ENCODE results near the gene MT1E. TPM values are rescaled to one million over a fixed set of nuclear protein-coding genes. Genes with fewer than 3 reads are reported as not detected.
"Not testable (repeated sequence)": the region's sequence is repeated elsewhere in the genome, so short reads cannot be mapped to it uniquely, and the experiment has no call there.

Gene MT1E
- total RNA-seq, 1 experiment from 2014 or later = 50.6 TPM

- H3K4me1 ChIP-seq (ENCODE audit: insufficient read depth, low read length, poor library complexity, severe bottlenecking) = no peaks in the 10 kb centered on the region
- no peak for TF ChIP-seq CTCF (conservative IDR thresholded peaks at IDR 0.05; ENCODE audit: low read depth, low read length)
- TF ChIP-seq EZH2 (IDR thresholded peaks at IDR 0.05; ENCODE audit: borderline replicate concordance, low read depth, low read length, poor library complexity, severe bottlenecking) = no peak
- no peaks in the 10 kb centered on the region for H3K36me3 ChIP-seq (ENCODE audit: insufficient read depth, low read length, poor library complexity, severe bottlenecking)
- H3K27ac ChIP-seq (ENCODE audit: low read depth, low read length, poor library complexity, severe bottlenecking) = no peak within 1 kb of the TSS
- POLR2A ChIA-PET (ENCODE audit: low non-redundant PET) = no interaction called here
- no peak within 1 kb of the TSS for H3K4me3 ChIP-seq (ENCODE audit: low read depth, low read length, poor library complexity, severe bottlenecking)
- intact Hi-C loops (cut with micrococcal nuclease; ENCODE audit: unreplicated experiment) = no loop called here
- H3K9me3 ChIP-seq (ENCODE audit: low read depth, low read length, poor library complexity, severe bottlenecking) = no peaks in the 10 kb centered on the region
- no peak for DNase-seq (ENCODE audit: low spot score)
- CTCF ChIA-PET = no interaction called here
- no TSS peak for BruUV-seq (replicated peaks)
- peaks cover 32% of the 10 kb centered on the region for H3K27me3 ChIP-seq (replicated peaks; ENCODE audit: insufficient read depth, low read depth, low read length, poor library complexity)
Measured at GRCh38 chr16:56669005-56669839, 43.6 kb downstream of the MT1E start, which contains the start of gene MT1H. TSS of gene MT1H (plus strand) at chr16:56669814. CDS start at chr16:56669885, 71 bp downstream.

GRCh38 chr16:56669840-56670619, 44.4 kb downstream of the MT1E start:
- BruUV-seq (replicated peaks) = no TSS peak
- Histone ChIP-seq H3K9me3 (ENCODE audit: low read depth, low read length, poor library complexity, severe bottlenecking) (no peaks in the 10 kb centered on the region), H3K27ac (ENCODE audit: low read depth, low read length, poor library complexity, severe bottlenecking) (no peak overlapping the region), H3K36me3 (ENCODE audit: insufficient read depth, low read length, poor library complexity, severe bottlenecking) (no peaks in the 10 kb centered on the region), H3K27me3 (replicated peaks; ENCODE audit: insufficient read depth, low read depth, low read length, poor library complexity) (peaks cover 32% of the 10 kb centered on the region), H3K4me1 (ENCODE audit: insufficient read depth, low read length, poor library complexity, severe bottlenecking) (no peaks in the 10 kb centered on the region), H3K4me3 (ENCODE audit: low read depth, low read length, poor library complexity, severe bottlenecking) (no peak overlapping the region)
- intact Hi-C loops (cut with micrococcal nuclease; ENCODE audit: unreplicated experiment) = no loop called here
- ChIA-PET CTCF (no interaction called here), POLR2A (ENCODE audit: low non-redundant PET) (no interaction called here)
- no peak for TF ChIP-seq EZH2 (IDR thresholded peaks at IDR 0.05; ENCODE audit: borderline replicate concordance, low read depth, low read length, poor library complexity, severe bottlenecking)
- no peak for TF ChIP-seq CTCF (conservative IDR thresholded peaks at IDR 0.05; ENCODE audit: low read depth, low read length)
- no peak for DNase-seq (ENCODE audit: low spot score)

GRCh38 chr16:56670620-56670934, 45.0 kb downstream of the MT1E start:
- intact Hi-C loops (cut with micrococcal nuclease; ENCODE audit: unreplicated experiment) = no loop called here
- H3K27me3 ChIP-seq (replicated peaks; ENCODE audit: insufficient read depth, low read depth, low read length, poor library complexity) = peaks cover 32% of the 10 kb centered on the region

GRCh38 chr16:56671691-56672090, 46.1 kb downstream of the MT1E start:
- H3K4me3 ChIP-seq (ENCODE audit: low read depth, low read length, poor library complexity, severe bottlenecking); CTCF ChIA-PET; H3K36me3 ChIP-seq (ENCODE audit: insufficient read depth, low read length, poor library complexity, severe bottlenecking); H3K9me3 ChIP-seq (ENCODE audit: low read depth, low read length, poor library complexity, severe bottlenecking); H3K4me1 ChIP-seq (ENCODE audit: insufficient read depth, low read length, poor library complexity, severe bottlenecking); POLR2A ChIA-PET (ENCODE audit: low non-redundant PET); BruUV-seq (replicated peaks); DNase-seq (ENCODE audit: low spot score); intact Hi-C loops (cut with micrococcal nuclease; ENCODE audit: unreplicated experiment); H3K27ac ChIP-seq (ENCODE audit: low read depth, low read length, poor library complexity, severe bottlenecking): not testable (repeated sequence)
- peaks cover 32% of the 10 kb centered on the region for H3K27me3 ChIP-seq (replicated peaks; ENCODE audit: insufficient read depth, low read depth, low read length, poor library complexity)

More at GRCh38 chr16:56670620-56670934, 45.0 kb downstream of the MT1E start:
- DNase-seq (ENCODE audit: low spot score) = no peak
- no TSS peak for BruUV-seq (replicated peaks)
- Histone ChIP-seq H3K9me3 (ENCODE audit: low read depth, low read length, poor library complexity, severe bottlenecking) (no peaks in the 10 kb centered on the region), H3K4me3 (ENCODE audit: low read depth, low read length, poor library complexity, severe bottlenecking) (no peak overlapping the region), H3K27ac (ENCODE audit: low read depth, low read length, poor library complexity, severe bottlenecking) (no peak overlapping the region), H3K36me3 (ENCODE audit: insufficient read depth, low read length, poor library complexity, severe bottlenecking) (no peaks in the 10 kb centered on the region), H3K4me1 (ENCODE audit: insufficient read depth, low read length, poor library complexity, severe bottlenecking) (no peaks in the 10 kb centered on the region)
- ChIA-PET CTCF (no interaction called here), POLR2A (ENCODE audit: low non-redundant PET) (no interaction called here)
- TF ChIP-seq CTCF (conservative IDR thresholded peaks at IDR 0.05; ENCODE audit: low read depth, low read length) = no peak
- TF ChIP-seq EZH2 (IDR thresholded peaks at IDR 0.05; ENCODE audit: borderline replicate concordance, low read depth, low read length, poor library complexity, severe bottlenecking) = no peak

- H3K4me1 ChIP-seq (ENCODE audit: insufficient read depth, low read length, poor library complexity, severe bottlenecking); POLR2A ChIA-PET (ENCODE audit: low non-redundant PET); H3K36me3 ChIP-seq (ENCODE audit: insufficient read depth, low read length, poor library complexity, severe bottlenecking); H3K9me3 ChIP-seq (ENCODE audit: low read depth, low read length, poor library complexity, severe bottlenecking); H3K4me3 ChIP-seq (ENCODE audit: low read depth, low read length, poor library complexity, severe bottlenecking); DNase-seq (ENCODE audit: low spot score); H3K27ac ChIP-seq (ENCODE audit: low read depth, low read length, poor library complexity, severe bottlenecking); intact Hi-C loops (cut with micrococcal nuclease; ENCODE audit: unreplicated experiment); CTCF ChIA-PET; BruUV-seq (replicated peaks): not testable (repeated sequence)
- H3K27me3 ChIP-seq (replicated peaks; ENCODE audit: insufficient read depth, low read depth, low read length, poor library complexity) = peaks cover 30% of the 10 kb centered on the region
Measured at GRCh38 chr16:56672171-56672570, 46.6 kb downstream of the MT1E start.
